GM19372 (cell line): ENCODE measurements around the gene GLRA3.
A peak's percentile ranks its signal among the peaks of the same experiment; 100 is the strongest.
"Not testable (repeated sequence)": the region's sequence is repeated elsewhere in the genome, so short reads cannot be mapped to it uniquely, and the experiment has no call there.

ENCODE experiments used
- ATAC-seq: cut with Tn5 transposase; IDR thresholded peaks from one replicate; pipeline ENCODE4 v1.9.1; 2021; ENCODE audit warnings: mild to moderate bottlenecking, low read depth, moderate library complexity; ENCODE audit not compliant: unreplicated experiment

Gene GLRA3

GRCh38 chr4:174716986-174717770, 111.9 kb downstream of the GLRA3 start:
- no peak for ATAC-seq

- peak; percentile 96 for ATAC-seq
Measured at GRCh38 chr4:174714393-174715211, 114.4 kb downstream of the GLRA3 start.

- no peak for ATAC-seq
Measured at GRCh38 chr4:174713821-174714220, 115.2 kb downstream of the GLRA3 start.

GRCh38 chr4:174713181-174713580, 115.9 kb downstream of the GLRA3 start:
- no peak for ATAC-seq

GRCh38 chr4:174709526-174709925, 119.5 kb downstream of the GLRA3 start:
- ATAC-seq, result no peak

GRCh38 chr4:174708381-174708780, 120.7 kb downstream of the GLRA3 start:
- no peak for ATAC-seq

GRCh38 chr4:174707902-174708301, 121.1 kb downstream of the GLRA3 start:
- no peak for ATAC-seq

- peak; percentile 87 for ATAC-seq
Measured at GRCh38 chr4:174707051-174707676, 121.9 kb downstream of the GLRA3 start.

- no peak for ATAC-seq
Measured at GRCh38 chr4:174702979-174703478, 126.0 kb downstream of the GLRA3 start.

GRCh38 chr4:174699654-174700053, 129.4 kb downstream of the GLRA3 start:
- no peak for ATAC-seq

- ATAC-seq, result no peak
Measured at GRCh38 chr4:174697896-174698295, 131.2 kb downstream of the GLRA3 start.

GRCh38 chr4:174697202-174697601, 131.8 kb downstream of the GLRA3 start:
- no peak for ATAC-seq

- ATAC-seq, result no peak
Measured at GRCh38 chr4:174696657-174697056, 132.4 kb downstream of the GLRA3 start.

- ATAC-seq, result not testable (repeated sequence)
Measured at GRCh38 chr4:174691876-174692275, 137.2 kb downstream of the GLRA3 start.

GRCh38 chr4:174690665-174691064, 138.4 kb downstream of the GLRA3 start:
- ATAC-seq, result no peak

- no peak for ATAC-seq
Measured at GRCh38 chr4:174689618-174690017, 139.4 kb downstream of the GLRA3 start.

- no peak for ATAC-seq
Measured at GRCh38 chr4:174686826-174687225, 142.2 kb downstream of the GLRA3 start.

- no peak for ATAC-seq
Measured at GRCh38 chr4:174681723-174682300, 147.2 kb downstream of the GLRA3 start.

GRCh38 chr4:174674305-174674840, 154.7 kb downstream of the GLRA3 start:
- ATAC-seq, result no peak

GRCh38 chr4:174673865-174674264, 155.2 kb downstream of the GLRA3 start:
- no peak for ATAC-seq
